ENCODE results near the gene FAM186B.

DNA sequence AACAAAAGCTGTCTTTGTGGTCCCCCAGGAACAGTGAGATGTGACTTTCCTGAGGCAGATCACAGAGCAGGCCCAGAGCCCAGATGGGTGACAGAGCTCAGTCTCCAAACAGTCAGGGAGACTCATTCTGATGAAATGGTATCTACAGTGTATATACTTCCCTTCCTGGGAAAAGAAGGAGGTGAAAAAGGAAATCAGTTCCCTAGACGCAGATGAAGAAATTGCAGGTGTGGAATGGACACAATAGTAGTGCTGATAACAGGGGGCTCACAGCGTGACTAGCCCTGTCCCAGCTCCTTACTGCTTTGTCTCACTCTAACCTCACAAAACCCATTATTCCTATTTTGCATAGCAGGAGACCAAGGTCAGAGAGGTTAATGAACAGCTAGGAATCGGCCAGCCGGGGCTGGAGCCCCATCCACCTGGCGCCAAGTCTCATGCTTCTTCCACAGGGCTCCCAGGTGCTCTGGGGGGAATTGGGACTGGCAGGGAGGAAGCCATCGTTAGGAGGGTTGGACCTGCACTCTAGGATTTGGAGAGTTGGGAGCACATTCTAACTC lies 54.7 kb downstream of the FAM186B start:
- TF ChIP-seq EZH2phosphoT487 (IDR thresholded peaks at IDR 0.05; ENCODE audit: unreplicated experiment) (no peak), CREB1 (CRISPR knock-in tag; IDR thresholded peaks at IDR 0.05; ENCODE audit: low read depth) (no peak), JUNB (IDR thresholded peaks at IDR 0.05; ENCODE audit: unreplicated experiment) (no peak), EZH2 (IDR thresholded peaks at IDR 0.05; ENCODE audit: low read depth, unreplicated experiment) (no peak), POLR2AphosphoS5 (IDR thresholded peaks at IDR 0.05; ENCODE audit: low read depth) (no peak), NANOG (IDR thresholded peaks at IDR 0.05; ENCODE audit: borderline replicate concordance) (no peak), ZNF331 (CRISPR knock-in tag; IDR thresholded peaks at IDR 0.05; ENCODE audit: low read depth) (no peak), STAT1 (IDR thresholded peaks at IDR 0.05; ENCODE audit: unreplicated experiment) (no peak)
- TF ChIP-seq, protein P1, sequence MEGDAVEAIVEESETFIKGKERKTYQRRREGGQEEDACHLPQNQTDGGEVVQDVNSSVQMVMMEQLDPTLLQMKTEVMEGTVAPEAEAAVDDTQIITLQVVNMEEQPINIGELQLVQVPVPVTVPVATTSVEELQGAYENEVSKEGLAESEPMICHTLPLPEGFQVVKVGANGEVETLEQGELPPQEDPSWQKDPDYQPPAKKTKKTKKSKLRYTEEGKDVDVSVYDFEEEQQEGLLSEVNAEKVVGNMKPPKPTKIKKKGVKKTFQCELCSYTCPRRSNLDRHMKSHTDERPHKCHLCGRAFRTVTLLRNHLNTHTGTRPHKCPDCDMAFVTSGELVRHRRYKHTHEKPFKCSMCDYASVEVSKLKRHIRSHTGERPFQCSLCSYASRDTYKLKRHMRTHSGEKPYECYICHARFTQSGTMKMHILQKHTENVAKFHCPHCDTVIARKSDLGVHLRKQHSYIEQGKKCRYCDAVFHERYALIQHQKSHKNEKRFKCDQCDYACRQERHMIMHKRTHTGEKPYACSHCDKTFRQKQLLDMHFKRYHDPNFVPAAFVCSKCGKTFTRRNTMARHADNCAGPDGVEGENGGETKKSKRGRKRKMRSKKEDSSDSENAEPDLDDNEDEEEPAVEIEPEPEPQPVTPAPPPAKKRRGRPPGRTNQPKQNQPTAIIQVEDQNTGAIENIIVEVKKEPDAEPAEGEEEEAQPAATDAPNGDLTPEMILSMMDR (conservative IDR thresholded peaks at IDR 0.05; ENCODE audit: low read depth in 2 of 2), result no peak
- TF ChIP-seq, protein P2, sequence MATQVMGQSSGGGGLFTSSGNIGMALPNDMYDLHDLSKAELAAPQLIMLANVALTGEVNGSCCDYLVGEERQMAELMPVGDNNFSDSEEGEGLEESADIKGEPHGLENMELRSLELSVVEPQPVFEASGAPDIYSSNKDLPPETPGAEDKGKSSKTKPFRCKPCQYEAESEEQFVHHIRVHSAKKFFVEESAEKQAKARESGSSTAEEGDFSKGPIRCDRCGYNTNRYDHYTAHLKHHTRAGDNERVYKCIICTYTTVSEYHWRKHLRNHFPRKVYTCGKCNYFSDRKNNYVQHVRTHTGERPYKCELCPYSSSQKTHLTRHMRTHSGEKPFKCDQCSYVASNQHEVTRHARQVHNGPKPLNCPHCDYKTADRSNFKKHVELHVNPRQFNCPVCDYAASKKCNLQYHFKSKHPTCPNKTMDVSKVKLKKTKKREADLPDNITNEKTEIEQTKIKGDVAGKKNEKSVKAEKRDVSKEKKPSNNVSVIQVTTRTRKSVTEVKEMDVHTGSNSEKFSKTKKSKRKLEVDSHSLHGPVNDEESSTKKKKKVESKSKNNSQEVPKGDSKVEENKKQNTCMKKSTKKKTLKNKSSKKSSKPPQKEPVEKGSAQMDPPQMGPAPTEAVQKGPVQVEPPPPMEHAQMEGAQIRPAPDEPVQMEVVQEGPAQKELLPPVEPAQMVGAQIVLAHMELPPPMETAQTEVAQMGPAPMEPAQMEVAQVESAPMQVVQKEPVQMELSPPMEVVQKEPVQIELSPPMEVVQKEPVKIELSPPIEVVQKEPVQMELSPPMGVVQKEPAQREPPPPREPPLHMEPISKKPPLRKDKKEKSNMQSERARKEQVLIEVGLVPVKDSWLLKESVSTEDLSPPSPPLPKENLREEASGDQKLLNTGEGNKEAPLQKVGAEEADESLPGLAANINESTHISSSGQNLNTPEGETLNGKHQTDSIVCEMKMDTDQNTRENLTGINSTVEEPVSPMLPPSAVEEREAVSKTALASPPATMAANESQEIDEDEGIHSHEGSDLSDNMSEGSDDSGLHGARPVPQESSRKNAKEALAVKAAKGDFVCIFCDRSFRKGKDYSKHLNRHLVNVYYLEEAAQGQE (IDR thresholded peaks at IDR 0.05; ENCODE audit: unreplicated experiment), result no peak
- TF ChIP-seq, protein P3, sequence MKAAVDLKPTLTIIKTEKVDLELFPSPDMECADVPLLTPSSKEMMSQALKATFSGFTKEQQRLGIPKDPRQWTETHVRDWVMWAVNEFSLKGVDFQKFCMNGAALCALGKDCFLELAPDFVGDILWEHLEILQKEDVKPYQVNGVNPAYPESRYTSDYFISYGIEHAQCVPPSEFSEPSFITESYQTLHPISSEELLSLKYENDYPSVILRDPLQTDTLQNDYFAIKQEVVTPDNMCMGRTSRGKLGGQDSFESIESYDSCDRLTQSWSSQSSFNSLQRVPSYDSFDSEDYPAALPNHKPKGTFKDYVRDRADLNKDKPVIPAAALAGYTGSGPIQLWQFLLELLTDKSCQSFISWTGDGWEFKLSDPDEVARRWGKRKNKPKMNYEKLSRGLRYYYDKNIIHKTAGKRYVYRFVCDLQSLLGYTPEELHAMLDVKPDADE (IDR thresholded peaks at IDR 0.05), result no peak

Measured in GM23338 (cell line).